DMS 273 treated with DMSO at 0.1 percent for 48 hours (cell line): ENCODE measurements around the gene KYAT1.

Source experiments
- DNase-seq: peaks from one replicate; lab custom pipeline; 2025; lab: John Stamatoyannopoulos, UW

KYAT1 gene

GRCh38 chr9:128908372-128908771, 26.6 kb upstream of the KYAT1 start:
- DNase-seq, result no peak

GRCh38 chr9:128906741-128907140, 25.0 kb upstream of the KYAT1 start:
- no peak for DNase-seq

- no peak for DNase-seq
Measured at GRCh38 chr9:128905964-128906363, 24.2 kb upstream of the KYAT1 start.

DNA sequence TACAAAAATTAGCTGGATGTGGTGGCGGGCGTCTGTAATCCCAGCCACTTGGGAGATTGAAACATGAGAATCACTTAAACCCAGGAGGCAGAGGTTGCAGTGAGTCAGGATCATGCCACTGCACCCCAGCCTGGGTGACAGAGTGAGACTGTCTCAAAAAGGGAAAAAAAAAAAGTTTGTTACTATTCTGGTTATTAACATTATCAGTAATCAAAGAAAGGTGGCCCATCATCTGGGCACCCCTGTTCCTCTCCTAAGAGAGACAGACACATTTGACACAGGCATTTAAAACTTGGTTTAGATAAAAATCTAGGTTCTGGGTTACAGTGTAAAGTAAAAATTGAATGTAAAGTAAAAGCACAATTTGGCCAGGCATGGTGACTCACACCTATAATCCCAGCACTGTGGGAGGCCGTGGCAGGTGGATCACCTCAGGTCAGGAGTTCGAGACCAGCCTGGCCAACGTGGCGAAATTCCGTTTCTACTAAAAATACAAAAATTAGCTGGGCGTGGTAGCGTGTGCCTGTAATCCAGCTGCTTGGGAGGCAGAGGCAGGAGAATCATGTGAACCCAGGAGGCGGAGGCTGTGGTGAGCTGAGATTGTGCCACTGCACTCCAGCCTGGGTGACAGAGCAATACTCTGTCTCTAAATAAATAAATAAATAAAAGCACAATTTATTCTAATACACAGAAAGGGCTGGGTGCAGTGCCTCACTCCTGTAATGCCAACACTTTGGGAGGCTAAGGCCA, 22.3 kb upstream of the KYAT1 start:
- no peak for DNase-seq

GRCh38 chr9:128903079-128903461, 21.3 kb upstream of the KYAT1 start:
- no peak for DNase-seq

- no peak for DNase-seq
Measured at GRCh38 chr9:128902351-128903078, 20.8 kb upstream of the KYAT1 start.

DNA sequence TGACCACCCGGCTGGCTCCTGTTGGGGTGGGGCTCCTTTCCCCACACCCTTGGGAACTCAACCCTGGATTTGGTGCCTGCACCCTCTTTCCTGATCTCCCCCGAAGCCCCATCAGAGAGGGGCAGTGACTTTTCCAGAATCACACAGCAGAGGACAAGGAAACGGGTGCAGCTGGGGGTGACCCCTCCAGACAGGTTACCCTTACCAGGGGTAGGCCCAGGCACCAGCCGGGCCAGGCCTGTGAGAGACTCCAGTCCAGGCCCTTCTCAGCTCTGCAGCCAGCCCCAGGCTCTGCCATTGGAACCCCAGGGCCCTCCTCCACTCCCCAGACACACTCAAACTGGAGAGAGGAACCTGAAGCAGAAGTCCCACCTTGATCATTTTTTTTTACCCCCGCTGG, 20.1 kb upstream of the KYAT1 start:
- no peak for DNase-seq

- DNase-seq, result no peak
Measured at GRCh38 chr9:128901379-128901778, 19.6 kb upstream of the KYAT1 start.

DNA sequence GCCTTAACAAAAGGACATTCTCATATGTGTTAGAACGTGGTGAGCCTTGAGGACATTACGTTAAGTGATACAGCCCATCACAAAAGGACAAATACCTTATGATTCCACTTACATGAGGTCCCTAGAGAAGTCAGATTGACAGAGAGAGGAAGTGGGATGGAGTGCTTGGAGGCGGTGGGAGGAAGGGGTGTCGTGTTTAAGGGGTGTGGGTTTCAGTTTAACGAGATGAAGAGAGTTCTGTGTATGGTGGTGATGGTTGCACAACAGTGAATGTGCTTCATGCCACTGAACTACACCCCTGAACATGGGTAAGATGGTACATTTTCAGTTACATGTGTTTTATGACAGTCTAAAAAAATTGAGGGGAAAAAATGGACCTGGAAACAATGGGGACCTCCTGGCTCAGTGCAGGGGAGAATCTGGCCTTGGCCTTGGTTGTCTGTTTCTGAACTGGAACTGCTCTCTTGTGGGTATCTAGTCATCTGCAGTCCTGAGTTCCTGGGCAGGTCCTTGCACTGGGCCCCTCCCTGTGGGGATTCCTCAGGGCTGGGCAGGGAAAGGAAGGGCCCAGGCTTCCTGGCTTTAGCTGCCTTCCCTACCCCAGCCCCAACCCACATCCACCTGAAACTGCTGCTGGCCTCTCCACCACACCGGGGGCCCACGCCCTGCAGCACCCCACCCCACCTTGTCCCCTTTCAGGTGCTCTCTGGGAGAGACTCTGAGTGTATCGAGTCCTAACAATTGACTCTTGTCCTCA, 18.0 kb upstream of the KYAT1 start:
- no peak for DNase-seq

GRCh38 chr9:128898845-128899565, 17.3 kb upstream of the KYAT1 start:
- DNase-seq, result no peak

GRCh38 chr9:128898382-128898781, 16.6 kb upstream of the KYAT1 start:
- no peak for DNase-seq

- no peak for DNase-seq
Measured at GRCh38 chr9:128895556-128895955, 13.8 kb upstream of the KYAT1 start.

GRCh38 chr9:128894764-128895163, 13.0 kb upstream of the KYAT1 start:
- DNase-seq, result no peak

GRCh38 chr9:128893354-128893753, 11.6 kb upstream of the KYAT1 start:
- DNase-seq, result no peak

- no peak for DNase-seq
Measured at GRCh38 chr9:128892221-128892921, 10.6 kb upstream of the KYAT1 start.

- DNase-seq, result no peak
Measured at GRCh38 chr9:128891321-128892220, 9.8 kb upstream of the KYAT1 start.

DNA sequence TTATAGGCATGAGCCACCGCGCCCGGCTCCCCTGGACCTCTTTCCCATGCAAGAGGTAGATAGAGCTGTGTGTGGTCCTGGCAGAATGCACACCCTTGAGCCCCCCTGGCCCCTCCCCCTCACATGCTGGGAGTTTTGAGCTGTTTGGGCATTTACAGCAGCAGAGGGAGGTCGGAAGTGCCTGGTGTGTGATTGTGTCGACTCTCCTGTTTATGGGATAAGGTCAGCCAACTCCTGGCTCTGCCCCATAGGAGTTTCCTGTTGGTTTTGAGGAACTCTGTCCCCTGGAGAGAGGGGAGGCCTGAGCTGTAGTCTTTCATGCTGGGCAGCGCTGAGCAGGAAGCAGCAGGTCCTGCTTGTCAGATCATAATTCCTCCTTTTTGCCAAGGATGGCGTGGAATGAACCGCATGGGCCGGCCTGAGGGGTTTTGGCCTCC, 6.2 kb upstream of the KYAT1 start:
- no peak for DNase-seq

- no peak for DNase-seq
Measured at GRCh38 chr9:128887049-128887448, 5.3 kb upstream of the KYAT1 start.

- DNase-seq, result no peak
Measured at GRCh38 chr9:128886211-128886891, 4.6 kb upstream of the KYAT1 start.

- DNase-seq, result no peak
Measured at GRCh38 chr9:128885798-128886197, 4.0 kb upstream of the KYAT1 start.
